Ascending aorta (tissue), 2 donors: ENCODE results near the gene METRN. TPM values are rescaled to one million over a fixed set of nuclear protein-coding genes. Genes with fewer than 3 reads are reported as not detected.

Experiments used
- DNase-seq, 2 donors: peaks; one replicate each; pipeline ENCODE4 v3.0.0-alpha.2; 2019; ENCODE audit warnings: low spot score in 2 of 2
- H3K27ac ChIP-seq, 2 donors: fragments of 200-600 bp; sonication (generic); one replicate each; pipeline ENCODE4 v1.5.1; 2016 to 2017; ENCODE audit warnings: mild to moderate bottlenecking in 1 of 2
- H3K27me3 ChIP-seq: fragments of 200-600 bp; sonication (generic); one replicate; pipeline ENCODE4 v1.5.1; 2017
- H3K36me3 ChIP-seq, 2 donors: fragments of 200-600 bp; sonication (generic); one replicate each; pipeline ENCODE4 v1.5.1; 2016
- H3K4me1 ChIP-seq, 2 donors: fragments of 200-600 bp; sonication (generic); one replicate each; pipeline ENCODE4 v1.5.1; 2016 to 2017; ENCODE audit warnings: mild to moderate bottlenecking in 1 of 2
- H3K4me3 ChIP-seq, 2 donors: fragments of 200-600 bp; sonication (generic); one replicate each; pipeline ENCODE4 v1.5.1; 2016 to 2017; ENCODE audit warnings: mild to moderate bottlenecking in 1 of 2
- H3K9me3 ChIP-seq, 2 donors: fragments of 200-600 bp; sonication (generic); one replicate each; pipeline ENCODE4 v1.5.1; 2016
- intact Hi-C: fragments of 100-400 bp; cut with DNase I; formaldehyde crosslinking; loops from one replicate; pipeline ENCODE4 v1.15.1; 2023
- total RNA-seq: library from RNA; depleted of rRNA; stranded (reverse); fragments of >200 nt; gene quantifications from one replicate; pipeline ENCODE4 v1.1.0, GENCODE V29; 2016
- TF ChIP-seq, protein P1 (sequence below), 3 experiments: fragments of 200-600 bp in 2 of 3; fragments of 450-650 bp in 1 of 3; sonication (generic) in 2 of 3; IDR thresholded peaks; one replicate each; pipeline ENCODE4 v1.5.1; 2016 to 2019; ENCODE audit warnings: antibody characterized with exemption in 3 of 3, mild to moderate bottlenecking in 1 of 3, moderate library complexity in 1 of 3

Gene METRN
- total RNA-seq, 1 donor from 2014 or later: 118 TPM

DNA sequence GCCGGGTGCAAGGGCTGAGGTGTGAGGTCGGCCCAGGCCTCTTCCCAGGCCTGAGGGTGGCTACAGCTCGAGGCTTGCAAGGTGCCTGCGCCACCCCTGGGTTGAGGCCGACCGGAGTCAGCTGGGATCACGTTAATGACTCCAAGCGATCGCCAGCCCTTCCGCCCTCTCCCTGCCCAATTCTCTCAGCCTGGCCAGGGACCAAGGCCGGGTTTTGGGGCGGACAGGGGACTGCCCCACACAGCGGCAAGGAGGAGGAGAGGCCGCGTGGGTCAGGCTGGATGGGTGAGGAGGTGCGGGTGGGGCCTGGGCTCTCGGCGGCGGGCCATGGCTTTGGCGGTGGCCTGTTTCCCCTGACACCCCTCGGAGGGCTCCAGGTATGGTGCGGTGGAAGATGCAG is 21.6 kb upstream of the METRN start:
- TF ChIP-seq, protein P1, sequence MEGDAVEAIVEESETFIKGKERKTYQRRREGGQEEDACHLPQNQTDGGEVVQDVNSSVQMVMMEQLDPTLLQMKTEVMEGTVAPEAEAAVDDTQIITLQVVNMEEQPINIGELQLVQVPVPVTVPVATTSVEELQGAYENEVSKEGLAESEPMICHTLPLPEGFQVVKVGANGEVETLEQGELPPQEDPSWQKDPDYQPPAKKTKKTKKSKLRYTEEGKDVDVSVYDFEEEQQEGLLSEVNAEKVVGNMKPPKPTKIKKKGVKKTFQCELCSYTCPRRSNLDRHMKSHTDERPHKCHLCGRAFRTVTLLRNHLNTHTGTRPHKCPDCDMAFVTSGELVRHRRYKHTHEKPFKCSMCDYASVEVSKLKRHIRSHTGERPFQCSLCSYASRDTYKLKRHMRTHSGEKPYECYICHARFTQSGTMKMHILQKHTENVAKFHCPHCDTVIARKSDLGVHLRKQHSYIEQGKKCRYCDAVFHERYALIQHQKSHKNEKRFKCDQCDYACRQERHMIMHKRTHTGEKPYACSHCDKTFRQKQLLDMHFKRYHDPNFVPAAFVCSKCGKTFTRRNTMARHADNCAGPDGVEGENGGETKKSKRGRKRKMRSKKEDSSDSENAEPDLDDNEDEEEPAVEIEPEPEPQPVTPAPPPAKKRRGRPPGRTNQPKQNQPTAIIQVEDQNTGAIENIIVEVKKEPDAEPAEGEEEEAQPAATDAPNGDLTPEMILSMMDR (IDR thresholded peaks at IDR 0.05): no peak
- Histone ChIP-seq H3K9me3 (no peaks in the 10 kb centered on the region), H3K4me1 (peaks cover 20 to 21% of the 10 kb centered on the region in 2 donors), H3K27ac (no peak overlapping the region), H3K27me3 (peaks cover 28% of the 10 kb centered on the region), H3K4me3 (no peak overlapping the region), H3K36me3 (no peaks in the 10 kb centered on the region)
- DNase-seq: no peak
- intact Hi-C loops: no loop called here

DNA sequence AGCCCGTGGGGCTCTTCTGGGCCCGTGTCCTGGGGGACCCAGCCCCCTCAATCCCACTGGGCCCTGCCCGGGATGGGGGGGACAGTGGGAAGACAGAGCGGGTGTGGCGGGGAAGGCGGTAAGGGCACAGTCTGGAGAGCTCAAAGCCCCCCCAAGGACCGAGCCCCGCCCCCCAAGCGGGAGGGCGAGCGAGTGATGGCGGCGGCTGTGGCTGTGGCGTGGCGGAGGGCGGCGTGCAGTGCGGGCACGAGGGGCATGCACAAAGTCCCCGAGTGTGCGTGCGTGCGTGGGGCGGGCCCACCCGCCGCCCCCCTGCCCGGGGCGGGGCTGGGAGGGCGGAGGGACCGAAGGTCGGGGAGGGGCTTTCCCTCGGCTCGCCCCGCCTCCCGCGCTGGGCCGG is 21.2 kb upstream of the METRN start:
- Histone ChIP-seq H3K4me3 (peak overlapping the region in 1 of 2 donors; percentile 12), H3K27me3 (peaks cover 28% of the 10 kb centered on the region), H3K36me3 (no peaks in the 10 kb centered on the region)

DNA sequence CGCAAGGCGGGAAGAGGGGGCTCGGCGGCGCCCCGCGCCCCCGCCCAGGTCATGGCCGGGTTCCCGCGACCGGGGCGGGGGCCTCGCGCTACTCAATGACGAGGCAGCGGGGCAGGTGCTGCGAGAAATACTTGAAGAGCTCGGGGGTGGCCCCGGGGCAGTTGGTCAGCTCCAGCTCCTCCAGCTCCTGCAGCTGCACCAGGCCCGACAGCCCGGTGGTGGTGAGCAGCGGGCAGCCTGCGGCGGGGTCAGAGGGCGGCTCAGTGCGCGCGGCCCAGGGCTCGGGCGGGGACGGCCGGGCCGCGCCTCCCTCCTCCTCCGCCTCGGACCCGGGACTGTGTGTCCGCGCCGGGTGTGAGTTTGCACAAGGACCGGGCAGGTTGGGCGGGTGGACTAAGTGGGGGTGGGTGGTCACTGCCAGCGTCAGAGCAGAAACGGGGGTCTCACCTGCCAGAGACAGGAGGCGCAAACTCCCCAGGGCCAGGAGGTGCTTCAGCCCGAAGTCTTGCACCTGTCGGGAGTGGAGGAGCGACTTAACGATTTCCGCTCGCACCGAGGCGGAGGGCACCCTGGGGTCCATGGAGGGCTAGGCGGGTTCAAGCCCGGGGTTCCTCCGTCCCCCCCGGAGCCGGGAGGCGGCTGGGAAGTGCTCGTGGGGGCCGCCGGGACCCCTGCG is 20.6 kb upstream of the METRN start:
- Histone ChIP-seq H3K4me3 (peak overlapping the region; percentile 9 to 45), H3K36me3 (no peaks in the 10 kb centered on the region), H3K27me3 (peaks cover 28% of the 10 kb centered on the region), H3K4me1 (peaks cover 12 to 13% of the 10 kb centered on the region in 2 donors), H3K27ac (no peak overlapping the region), H3K9me3 (no peaks in the 10 kb centered on the region)
- TF ChIP-seq, protein P1 (IDR thresholded peaks at IDR 0.05): no peak
- intact Hi-C loops: no loop called here
- no peak for DNase-seq

More for the DNA sequence above, 21.2 kb upstream of the METRN start:
- H3K27ac ChIP-seq: no peak overlapping the region
- no peaks in the 10 kb centered on the region for H3K9me3 ChIP-seq
- peaks cover 17 to 19% of the 10 kb centered on the region in 2 donors for H3K4me1 ChIP-seq
- no peak for DNase-seq
- TF ChIP-seq, protein P1 (IDR thresholded peaks at IDR 0.05): no peak
- intact Hi-C loops: no loop called here

DNA sequence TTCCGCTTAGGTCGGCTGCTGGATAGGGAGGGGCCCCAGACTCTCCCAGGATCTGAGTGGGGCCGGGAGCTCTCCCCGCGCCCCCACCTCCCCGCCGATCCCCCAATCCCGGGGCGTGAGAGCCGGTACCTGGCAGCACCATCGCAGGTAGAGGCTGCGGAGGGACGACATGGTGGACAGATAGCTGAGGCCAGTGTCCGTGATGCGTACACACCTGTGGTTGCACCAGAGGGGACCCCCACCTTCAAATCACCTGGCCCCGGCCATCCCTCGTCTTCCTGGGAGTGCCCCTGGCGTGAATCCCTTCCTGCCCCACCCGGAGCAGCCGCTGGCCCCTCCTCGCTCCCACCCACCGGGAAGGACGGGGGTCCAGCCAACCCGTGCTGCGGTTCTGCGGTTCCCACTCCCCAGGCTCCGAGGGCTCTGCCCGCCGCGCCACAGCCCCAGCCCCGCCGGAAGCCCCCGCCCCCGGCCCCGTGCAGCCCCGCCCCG is 20.0 kb upstream of the METRN start:
- no peak for DNase-seq
- peaks cover 6 to 8% of the 10 kb centered on the region in 2 donors for H3K4me1 ChIP-seq
- no peaks in the 10 kb centered on the region for H3K9me3 ChIP-seq
- TF ChIP-seq, protein P1 (IDR thresholded peaks at IDR 0.05): no peak
- H3K27me3 ChIP-seq: peaks cover 29% of the 10 kb centered on the region
- H3K36me3 ChIP-seq: no peaks in the 10 kb centered on the region
- H3K27ac ChIP-seq: no peak overlapping the region
- H3K4me3 ChIP-seq: peak overlapping the region; percentile 9 to 45
- intact Hi-C loops: no loop called here

DNA sequence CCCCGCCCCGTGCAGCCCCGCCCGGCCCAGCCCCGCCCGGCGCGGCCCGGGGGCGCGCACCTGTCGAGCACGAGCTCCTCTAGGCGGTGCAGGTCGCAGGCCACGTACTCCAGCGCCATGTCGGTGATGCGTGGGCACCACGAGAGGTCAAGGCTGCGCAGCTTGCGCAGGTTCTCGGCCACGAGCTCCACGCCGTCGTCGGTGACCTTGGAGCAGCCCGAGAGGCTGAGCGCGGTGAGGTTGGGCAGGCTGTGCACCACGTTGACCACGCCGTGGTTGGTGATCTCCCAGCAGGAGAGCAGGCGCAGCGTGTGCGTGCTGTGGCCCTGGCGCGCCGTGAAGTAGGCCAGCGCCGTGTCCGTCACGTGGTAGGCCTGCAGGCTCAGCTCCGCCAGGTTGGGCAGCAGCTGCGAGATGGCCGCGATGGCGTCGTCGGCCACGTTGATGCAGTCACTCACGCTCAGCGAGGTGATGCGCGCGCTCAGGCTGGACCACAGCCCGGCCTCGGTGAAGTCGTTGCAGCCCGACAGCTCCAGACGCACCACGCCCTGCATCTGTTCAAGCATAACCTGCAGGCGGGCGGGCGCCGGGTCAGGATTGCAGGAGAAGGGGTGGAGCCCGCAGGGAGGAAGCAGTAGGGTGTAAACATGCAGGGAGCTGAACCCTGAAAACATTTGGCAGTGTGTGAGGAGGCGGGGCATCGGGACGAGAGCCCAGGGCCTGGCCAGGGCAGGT is 19.4 kb upstream of the METRN start:
- TF ChIP-seq, protein P1 (IDR thresholded peaks at IDR 0.05): no peak
- Histone ChIP-seq H3K27ac (no peak overlapping the region), H3K27me3 (peaks cover 35% of the 10 kb centered on the region), H3K4me3 (peak overlapping the region; percentile 2 to 45), H3K4me1 (peaks cover 6 to 8% of the 10 kb centered on the region in 2 donors), H3K36me3 (no peaks in the 10 kb centered on the region), H3K9me3 (no peaks in the 10 kb centered on the region)
- intact Hi-C loops: no loop called here
- no peak for DNase-seq
